ENCODE results near the gene CCT6A.
"Not testable (repeated sequence)": the region's sequence is repeated elsewhere in the genome, so short reads cannot be mapped to it uniquely, and the experiment has no call there.

Gene CCT6A

GRCh38 chr7:56053379-56053778 lies 1.8 kb downstream of the CCT6A start:
- DNase-seq: no peak

GRCh38 chr7:56053993-56054392 lies 2.4 kb downstream of the CCT6A start:
- no peak for DNase-seq

- DNase-seq: no peak
Measured at GRCh38 chr7:56062382-56062781, 10.8 kb downstream of the CCT6A start.

DNA sequence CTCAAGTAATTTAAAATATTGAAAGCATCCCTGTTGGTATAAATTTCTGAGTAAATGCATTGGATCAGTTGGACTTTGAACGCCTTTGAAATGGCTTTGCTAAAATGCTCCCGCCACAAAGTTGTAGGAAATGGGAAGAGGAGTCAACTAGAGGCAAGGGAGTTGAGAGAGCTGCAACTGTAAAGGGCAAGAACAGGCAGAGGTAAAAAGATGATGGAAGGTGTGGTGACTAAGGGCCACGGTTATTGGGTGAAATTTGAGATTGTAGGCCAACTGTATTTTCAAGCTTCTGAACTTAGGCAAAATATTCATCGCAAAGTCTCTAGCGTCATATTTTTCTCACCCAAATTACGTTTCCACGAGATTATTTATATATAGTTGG lies 11.9 kb downstream of the CCT6A start:
- DNase-seq: no peak

DNA sequence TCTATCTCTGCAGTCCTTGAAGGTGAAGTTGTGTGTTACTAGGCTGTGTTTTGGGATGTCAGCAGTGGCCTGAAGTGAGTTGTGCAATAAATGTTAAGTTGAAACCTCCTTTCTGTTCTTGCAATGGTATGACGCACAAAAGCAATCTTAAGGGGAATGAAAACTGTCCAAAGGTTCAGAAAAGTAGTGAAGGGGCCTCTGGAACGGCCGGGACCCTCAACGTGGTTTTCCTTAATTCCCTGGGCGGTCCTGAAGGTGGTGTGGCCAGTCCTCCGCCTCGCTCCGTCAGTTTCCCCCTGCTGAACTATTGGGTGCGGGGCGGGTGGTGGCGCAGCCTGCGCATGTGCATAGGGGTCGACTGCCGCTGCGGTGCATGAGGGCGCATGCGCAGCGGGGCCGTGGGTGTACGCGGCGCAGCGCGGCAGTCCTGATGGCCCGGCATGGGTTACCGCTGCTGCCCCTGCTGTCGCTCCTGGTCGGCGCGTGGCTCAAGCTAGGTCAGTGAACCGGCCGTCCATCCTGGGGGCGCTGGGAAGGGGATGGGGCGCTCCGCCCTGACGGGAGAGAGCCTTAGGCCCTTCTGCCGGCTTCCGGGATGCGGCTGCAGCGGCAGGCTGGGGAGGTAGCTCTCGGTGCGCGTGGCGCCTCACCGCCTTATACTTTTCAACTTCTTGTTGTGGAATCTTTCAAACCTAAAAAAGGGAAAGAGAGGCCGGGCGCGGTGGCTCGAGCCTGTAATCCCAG lies 12.5 kb downstream of the CCT6A start, which contains the start of gene SUMF2:
TSS of gene SUMF2 (plus strand) at position 405 of the 744 bp plus-strand sequence. CDS start at position 431, 26 bp downstream.
- peak; percentile 87 to 96 (median 93) for DNase-seq

DNA sequence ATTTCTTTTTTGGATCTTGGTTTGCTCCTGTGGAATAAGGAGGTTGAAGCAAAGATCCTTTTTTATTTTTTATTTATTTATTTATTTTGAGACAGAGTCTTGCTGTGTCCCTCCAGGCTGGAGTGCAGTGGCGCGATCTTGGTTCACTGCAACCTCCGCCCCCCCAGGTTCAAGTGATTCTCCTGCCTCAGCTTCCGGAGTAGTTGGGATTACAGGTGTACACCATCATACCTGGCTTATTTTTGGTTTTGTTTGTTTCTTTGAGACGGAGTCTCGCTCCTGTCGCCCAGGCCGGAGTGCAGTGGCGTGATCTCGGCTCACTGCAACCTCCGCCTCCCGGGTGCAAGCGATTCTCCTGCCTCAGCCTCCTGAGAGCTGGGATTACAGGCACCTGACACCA lies 14.8 kb downstream of the CCT6A start:
- not testable (repeated sequence) for DNase-seq

DNA sequence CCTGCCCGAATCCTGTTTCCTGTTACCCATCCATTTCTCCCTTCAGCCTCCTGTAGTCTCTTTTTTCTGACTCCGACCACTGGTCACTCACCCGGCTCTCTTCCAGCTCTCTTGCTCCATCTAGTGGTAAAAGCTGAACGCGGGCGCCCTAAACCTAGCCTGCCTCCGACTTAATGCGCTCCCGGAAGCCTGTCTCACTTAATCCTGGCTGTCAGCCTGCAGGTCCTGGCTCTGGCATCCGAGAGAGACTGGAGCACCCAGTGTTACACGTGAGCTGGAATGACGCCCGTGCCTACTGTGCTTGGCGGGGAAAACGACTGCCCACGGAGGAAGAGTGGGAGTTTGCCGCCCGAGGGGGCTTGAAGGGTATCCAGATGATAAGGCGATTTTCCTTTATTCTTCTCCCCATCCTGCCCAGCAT lies 22.8 kb downstream of the CCT6A start:
- DNase-seq: peak; percentile 56 to 86 (median 64)

- DNase-seq: no peak
Measured at GRCh38 chr7:56077681-56078080, 26.1 kb downstream of the CCT6A start.

DNA sequence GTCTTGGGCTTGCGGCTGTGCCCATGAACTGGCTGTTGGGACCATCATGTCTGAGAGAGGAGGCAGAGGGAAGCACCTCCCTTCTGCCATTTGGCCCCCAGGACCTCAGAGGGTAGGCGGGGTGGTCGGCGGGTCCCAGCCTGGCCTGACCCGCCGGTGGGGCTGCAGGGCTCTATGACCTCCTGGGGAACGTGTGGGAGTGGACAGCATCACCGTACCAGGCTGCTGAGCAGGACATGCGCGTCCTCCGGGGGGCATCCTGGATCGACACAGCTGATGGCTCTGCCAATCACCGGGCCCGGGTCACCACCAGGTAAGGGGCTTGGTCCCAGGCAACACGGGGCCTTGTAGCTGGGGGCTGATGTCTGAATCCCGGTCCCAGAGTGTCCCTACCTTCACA lies 26.6 kb downstream of the CCT6A start:
- DNase-seq: no peak

DNA sequence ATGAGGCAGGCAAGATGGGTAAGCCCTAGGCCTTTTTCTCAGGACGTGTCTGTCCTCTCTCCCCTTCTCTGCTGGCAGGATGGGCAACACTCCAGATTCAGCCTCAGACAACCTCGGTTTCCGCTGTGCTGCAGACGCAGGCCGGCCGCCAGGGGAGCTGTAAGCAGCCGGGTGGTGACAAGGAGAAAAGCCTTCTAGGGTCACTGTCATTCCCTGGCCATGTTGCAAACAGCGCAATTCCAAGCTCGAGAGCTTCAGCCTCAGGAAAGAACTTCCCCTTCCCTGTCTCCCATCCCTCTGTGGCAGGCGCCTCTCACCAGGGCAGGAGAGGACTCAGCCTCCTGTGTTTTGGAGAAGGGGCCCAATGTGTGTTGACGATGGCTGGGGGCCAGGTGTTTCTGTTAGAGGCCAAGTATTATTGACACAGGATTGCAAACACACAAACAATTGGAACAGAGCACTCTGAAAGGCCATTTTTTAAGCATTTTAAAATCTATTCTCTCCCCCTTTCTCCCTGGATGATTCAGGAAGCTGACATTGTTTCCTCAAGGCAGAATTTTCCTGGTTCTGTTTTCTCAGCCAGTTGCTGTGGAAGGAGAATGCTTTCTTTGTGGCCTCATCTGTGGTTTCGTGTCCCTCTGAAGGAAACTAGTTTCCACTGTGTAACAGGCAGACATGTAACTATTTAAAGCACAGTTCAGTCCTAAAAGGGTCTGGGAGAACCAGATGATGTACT lies 28.1 kb downstream of the CCT6A start:
- DNase-seq: peak in 1 of 3 experiments; percentile 50

DNA sequence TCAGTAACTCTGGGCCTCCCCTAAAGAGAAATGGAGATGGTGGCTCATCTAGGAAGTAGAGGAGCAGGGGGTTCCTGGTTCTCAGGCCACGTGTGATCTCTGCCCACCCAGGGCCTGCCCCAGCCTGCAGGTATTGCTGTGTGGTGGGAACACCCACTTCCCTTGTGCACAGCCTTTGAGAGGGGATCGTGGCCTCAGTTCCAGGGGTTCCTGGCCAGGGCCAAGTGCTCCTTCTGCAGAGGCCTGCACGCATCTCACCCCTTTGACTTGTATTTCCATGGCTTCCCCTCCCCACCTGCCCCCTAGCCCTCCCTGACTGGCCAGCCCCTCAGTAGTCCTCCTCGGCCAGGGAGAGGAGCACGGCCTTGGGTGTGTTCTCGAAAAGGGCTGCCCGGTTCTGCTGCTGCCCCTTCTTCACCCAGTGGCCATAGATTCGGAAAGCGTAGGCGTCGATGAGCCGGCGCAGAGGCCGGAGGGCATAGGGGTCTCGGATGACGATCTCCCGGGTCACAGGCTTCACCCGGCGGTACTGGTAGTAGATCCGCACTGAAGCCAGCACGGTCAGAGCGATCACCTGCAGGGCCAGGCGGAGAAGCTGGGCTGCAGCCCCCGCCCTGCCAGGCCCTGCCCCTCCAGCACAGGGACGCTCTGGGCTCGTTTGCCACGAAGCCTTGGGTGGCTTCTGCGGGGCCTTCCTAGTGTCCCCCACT lies 29.3 kb downstream of the CCT6A start:
- not testable (repeated sequence) for DNase-seq

GRCh38 chr7:56081626-56082340 lies 30.2 kb downstream of the CCT6A start:
- DNase-seq: no peak

GRCh38 chr7:56083150-56083785 lies 31.7 kb downstream of the CCT6A start:
- peak in 1 of 3 experiments; percentile 40 for DNase-seq

DNA sequence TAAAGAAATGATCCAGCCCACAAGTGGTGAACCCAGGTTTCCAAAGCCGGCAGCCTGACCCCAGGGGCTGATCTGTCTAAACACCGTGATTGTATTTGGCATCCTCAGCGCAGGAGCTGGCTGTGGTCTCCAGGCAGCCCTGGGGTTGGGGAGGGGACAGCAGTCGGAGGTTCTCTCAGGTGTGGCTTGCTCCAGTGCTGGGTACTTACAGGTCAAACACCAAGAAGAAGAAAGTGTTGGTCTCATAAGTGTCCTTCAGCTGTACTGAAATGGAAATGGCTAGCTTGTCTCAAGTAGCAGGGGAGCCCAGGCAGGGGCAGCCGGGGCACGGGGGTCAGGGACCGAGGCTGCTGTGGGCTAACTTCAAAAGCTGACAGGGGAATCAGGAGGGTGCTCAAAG lies 35.2 kb downstream of the CCT6A start:
- DNase-seq: no peak

GRCh38 chr7:56087445-56087844 lies 35.9 kb downstream of the CCT6A start:
- no peak for DNase-seq

- no peak for DNase-seq
Measured at GRCh38 chr7:56091591-56091990, 40.0 kb downstream of the CCT6A start.

DNA sequence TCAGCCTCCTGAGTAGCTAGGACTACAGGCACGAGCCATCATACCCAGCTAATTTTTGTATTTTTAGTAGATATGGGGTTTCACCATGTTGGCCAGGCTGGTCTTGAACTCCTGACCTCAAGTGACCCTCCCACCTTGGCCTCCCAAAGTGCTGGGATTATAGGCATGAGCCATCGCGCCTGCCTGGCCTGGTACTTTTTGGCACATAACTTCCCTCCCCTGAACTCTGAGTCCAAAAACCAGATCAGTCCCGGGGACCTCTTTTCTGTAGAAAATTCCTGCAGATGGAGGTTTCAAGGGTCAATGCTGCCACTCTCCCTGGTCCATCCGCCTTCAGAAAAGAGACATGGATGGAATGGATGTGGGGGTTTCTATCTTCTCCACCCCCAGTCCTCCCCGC lies 40.8 kb downstream of the CCT6A start:
- not testable (repeated sequence) for DNase-seq

DNA sequence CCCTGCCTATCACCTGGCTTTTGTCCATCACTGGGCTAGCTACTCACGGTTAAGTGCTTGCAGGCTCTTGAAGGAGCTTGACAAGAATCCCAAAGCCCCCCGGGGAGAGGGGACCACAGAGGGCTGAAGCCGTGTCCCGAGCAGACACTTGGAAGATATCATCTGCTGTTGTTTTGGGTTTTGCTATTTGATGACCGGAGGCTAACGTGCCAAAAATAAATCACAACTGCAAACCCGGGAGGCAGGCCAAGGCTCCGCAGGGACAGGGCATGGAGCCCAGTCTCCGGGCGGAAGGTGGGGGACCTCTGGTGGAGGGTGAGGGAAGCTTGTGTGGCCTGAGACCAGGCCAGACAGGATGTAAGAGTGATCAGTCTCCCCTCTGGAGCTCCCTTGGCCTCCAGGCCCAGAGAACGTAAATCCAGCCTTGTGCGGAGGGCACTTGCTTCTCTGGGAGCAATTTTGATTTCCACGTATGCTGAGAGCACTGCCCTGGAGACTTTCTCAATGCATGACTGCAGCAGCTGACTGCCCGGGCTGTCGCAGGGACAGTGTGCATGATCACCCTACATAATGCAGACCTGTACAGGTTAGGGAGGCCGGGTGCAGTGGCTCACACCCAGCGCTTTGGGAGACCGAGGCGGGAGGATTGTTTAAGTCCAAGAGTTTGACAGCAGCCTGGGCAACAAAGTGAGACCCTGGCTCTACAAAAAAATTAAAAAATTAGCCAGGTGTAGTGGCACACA lies 41.4 kb downstream of the CCT6A start, which contains the start of gene PHKG1:
TSS of gene PHKG1 (minus strand) at position 164 of the 743 bp plus-strand sequence. CDS start 4,011 bp downstream, outside the sequence.
- no peak for DNase-seq

GRCh38 chr7:56097700-56098099 lies 46.1 kb downstream of the CCT6A start:
- no peak for DNase-seq

GRCh38 chr7:56098187-56099008 lies 46.8 kb downstream of the CCT6A start:
- not testable (repeated sequence) for DNase-seq

DNA sequence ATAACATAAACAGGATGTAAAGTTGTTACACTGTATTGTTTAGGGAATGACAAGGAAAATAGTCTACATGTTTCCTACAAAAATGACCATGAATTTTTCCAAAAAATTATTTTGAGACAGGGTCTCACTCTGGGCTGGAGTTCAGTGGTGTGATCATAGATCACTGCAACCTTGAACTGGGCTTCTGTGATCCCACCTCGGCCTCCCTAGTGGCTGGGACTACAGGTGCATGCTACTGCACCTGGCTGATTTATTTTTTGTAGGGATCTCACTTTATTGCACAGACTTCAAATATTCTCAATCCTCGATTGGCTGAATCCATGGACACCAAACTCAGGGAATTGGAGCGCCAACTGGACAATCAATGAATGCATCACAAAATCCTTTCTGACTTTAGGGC lies 48.1 kb downstream of the CCT6A start:
- no peak for DNase-seq
